Dermis blood vessel endothelial cell (primary cell): ENCODE results near the gene RHOT2. TPM values are rescaled to one million over a fixed set of nuclear protein-coding genes. Genes with fewer than 3 reads are reported as not detected.

Experiments
- DNase-seq: peaks from one replicate; pipeline ENCODE4 v3.0.0; 2010
- total RNA-seq: library from RNA; depleted of rRNA; stranded (reverse); fragments of >200 nt; gene quantifications from 2 replicates; pipeline ENCODE4 v1.2.3, GENCODE V29; 2014

The RHOT2 gene
- 32.9 and 49.0 TPM in 2 replicates for total RNA-seq

- DNase-seq, result peak; percentile 95
These were observed at the start of gene RHOT2 for GRCh38 chr16:667780-668518. RHOT2 (plus strand) TSS chr16:668132; CDS start chr16:668200, 68 bp downstream.

GRCh38 chr16:619476-620100 lies 48.3 kb upstream of the RHOT2 start:
- DNase-seq, result no peak

GRCh38 chr16:620700-621525 lies 47.0 kb upstream of the RHOT2 start:
- DNase-seq, result no peak

GRCh38 chr16:621526-622105 lies 46.3 kb upstream of the RHOT2 start:
- DNase-seq, result no peak

- no peak for DNase-seq
These were observed 45.0 kb upstream of the RHOT2 start for GRCh38 chr16:622920-623280.

- DNase-seq, result no peak
These were observed 43.3 kb upstream of the RHOT2 start for GRCh38 chr16:624526-625070.

GRCh38 chr16:625117-625976 lies 42.6 kb upstream of the RHOT2 start:
- no peak for DNase-seq

- DNase-seq, result no peak
These were observed 41.8 kb upstream of the RHOT2 start for GRCh38 chr16:625977-626765.

- peak; percentile 93 for DNase-seq
These were observed 41.0 kb upstream of the RHOT2 start for GRCh38 chr16:626787-627453.

- DNase-seq, result no peak
These were observed 40.3 kb upstream of the RHOT2 start for GRCh38 chr16:627454-628239.

- no peak for DNase-seq
These were observed 39.4 kb upstream of the RHOT2 start for GRCh38 chr16:628321-629061.

GRCh38 chr16:629185-629832 lies 38.6 kb upstream of the RHOT2 start:
- DNase-seq, result no peak

- no peak for DNase-seq
These were observed 38.1 kb upstream of the RHOT2 start for GRCh38 chr16:629833-630248.

GRCh38 chr16:630249-630814 lies 37.6 kb upstream of the RHOT2 start:
- DNase-seq, result no peak

- peak; percentile 18 for DNase-seq
These were observed 37.0 kb upstream of the RHOT2 start, which contains the start of gene WFIKKN1 for GRCh38 chr16:630815-631405. WFIKKN1 (plus strand) TSS chr16:630985; CDS start chr16:631254, 269 bp downstream.

GRCh38 chr16:631808-632358 lies 36.0 kb upstream of the RHOT2 start:
- DNase-seq, result no peak
